ENCODE results near the gene CCNL2.

DNA sequence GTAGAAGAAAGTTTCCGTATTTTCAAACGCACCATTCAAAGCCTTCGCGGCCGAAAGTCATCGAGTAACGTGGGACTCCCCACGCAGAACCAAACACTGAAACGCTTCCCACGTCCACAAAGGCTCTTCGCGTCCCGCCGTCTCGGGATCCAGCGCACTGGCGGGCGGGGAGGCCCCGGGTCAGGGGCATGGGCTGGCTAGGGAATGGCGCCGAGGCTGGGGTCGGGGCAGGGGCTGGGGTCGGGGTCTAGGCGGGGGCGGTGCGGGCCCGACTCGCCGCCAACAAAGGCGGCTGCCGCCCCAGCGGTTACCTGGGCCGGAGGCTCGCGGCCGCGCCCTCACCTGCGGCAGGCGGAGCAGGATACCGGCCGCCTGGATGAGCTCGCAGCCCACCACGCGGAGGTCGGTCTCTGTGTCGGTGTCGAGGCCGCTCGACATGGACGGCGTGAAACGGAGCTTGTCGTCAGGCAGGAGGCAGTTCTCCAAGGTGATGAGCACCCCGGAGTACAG, 403 bp downstream of the CCNL2 start:
- TF ChIP-seq, protein P1, sequence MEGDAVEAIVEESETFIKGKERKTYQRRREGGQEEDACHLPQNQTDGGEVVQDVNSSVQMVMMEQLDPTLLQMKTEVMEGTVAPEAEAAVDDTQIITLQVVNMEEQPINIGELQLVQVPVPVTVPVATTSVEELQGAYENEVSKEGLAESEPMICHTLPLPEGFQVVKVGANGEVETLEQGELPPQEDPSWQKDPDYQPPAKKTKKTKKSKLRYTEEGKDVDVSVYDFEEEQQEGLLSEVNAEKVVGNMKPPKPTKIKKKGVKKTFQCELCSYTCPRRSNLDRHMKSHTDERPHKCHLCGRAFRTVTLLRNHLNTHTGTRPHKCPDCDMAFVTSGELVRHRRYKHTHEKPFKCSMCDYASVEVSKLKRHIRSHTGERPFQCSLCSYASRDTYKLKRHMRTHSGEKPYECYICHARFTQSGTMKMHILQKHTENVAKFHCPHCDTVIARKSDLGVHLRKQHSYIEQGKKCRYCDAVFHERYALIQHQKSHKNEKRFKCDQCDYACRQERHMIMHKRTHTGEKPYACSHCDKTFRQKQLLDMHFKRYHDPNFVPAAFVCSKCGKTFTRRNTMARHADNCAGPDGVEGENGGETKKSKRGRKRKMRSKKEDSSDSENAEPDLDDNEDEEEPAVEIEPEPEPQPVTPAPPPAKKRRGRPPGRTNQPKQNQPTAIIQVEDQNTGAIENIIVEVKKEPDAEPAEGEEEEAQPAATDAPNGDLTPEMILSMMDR (conservative IDR thresholded peaks at IDR 0.05; ENCODE audit: low read depth, low read length): no peak
- TF ChIP-seq EZH2 (IDR thresholded peaks at IDR 0.05; ENCODE audit: borderline replicate concordance, low read depth, low read length, poor library complexity, severe bottlenecking): no peak
